ENCODE measurements around the gene UNC13B. TPM values are rescaled to one million over a fixed set of nuclear protein-coding genes. Genes with fewer than 3 reads are reported as not detected.

UNC13B gene
- total and polyA plus RNA-seq, 2 donors (not counting 3 experiments of a cell fraction or from before 2014, with no cell fraction given), result 30.1 to 46.2 TPM

- FAIRE-seq, result no peak
- Histone ChIP-seq H3K9me3 (replicated peaks; ENCODE audit: control insufficient read depth, insufficient read depth, low read length) (no peaks in the 10 kb centered on the region), H3K4me2 (ENCODE audit: insufficient read depth, low read length) (no peak overlapping the region), H3K36me3 (ENCODE audit: control insufficient read depth in 2 of 2, extremely low read depth in 1 of 2, insufficient read depth in 2 of 2, low read length in 2 of 2) (no peaks in the 10 kb centered on the region), H3K4me3 (replicated peaks in 1 of 3; ENCODE audit: insufficient read depth in 1 of 3, low read depth in 1 of 3, low read length in 3 of 3) (no peak overlapping the region), H2AFZ (ENCODE audit: low read depth, low read length) (no peak overlapping the region), H3K79me2 (ENCODE audit: control insufficient read depth, insufficient read depth, low read length) (no peaks in the 10 kb centered on the region), H3K4me1 (ENCODE audit: control insufficient read depth, extremely low read depth, insufficient read depth, low read length) (no peaks in the 10 kb centered on the region), H3K27ac (ENCODE audit: insufficient read depth, low read depth, low read length) (no peak overlapping the region), H3K9ac (replicated peaks; ENCODE audit: extremely low read depth, insufficient read depth, low read length) (no peak overlapping the region), H4K20me1 (replicated peaks; ENCODE audit: control insufficient read depth, extremely low read depth, insufficient read depth, low read length) (no peaks in the 10 kb centered on the region), H3K9me1 (replicated peaks; ENCODE audit: control insufficient read depth, extremely low read depth, insufficient read depth, low read length) (no peaks in the 10 kb centered on the region), H3K27me3 (ENCODE audit: control insufficient read depth in 2 of 2, insufficient read depth in 2 of 2, low read length in 2 of 2) (no peaks in the 10 kb centered on the region)
- intact Hi-C loops (cut with micrococcal nuclease), result no loop called here
- no TSS peak for BruUV-seq (replicated peaks)
- TF ChIP-seq POLR2A (IDR thresholded peaks at IDR 0.05; ENCODE audit: low read depth, low read length), result no peak
- POLR2A ChIA-PET, result no interaction called here
- CTCF ChIA-PET, result interaction anchor here (0.6 kb wide), 1 partner anchor 64 kb away, joined by 3 read pairs; no protein-coding TSS in a partner anchor
- dilution Hi-C loops (cut with MboI; ENCODE audit: extremely low pct_ligation_motif_present, low sequenced_read_pairs), result no loop called here
- DNase-seq (ENCODE audit: low read depth, low spot score), result no peak
Measured at GRCh38 chr9:35232867-35233544, 71.2 kb downstream of the UNC13B start.

DNA sequence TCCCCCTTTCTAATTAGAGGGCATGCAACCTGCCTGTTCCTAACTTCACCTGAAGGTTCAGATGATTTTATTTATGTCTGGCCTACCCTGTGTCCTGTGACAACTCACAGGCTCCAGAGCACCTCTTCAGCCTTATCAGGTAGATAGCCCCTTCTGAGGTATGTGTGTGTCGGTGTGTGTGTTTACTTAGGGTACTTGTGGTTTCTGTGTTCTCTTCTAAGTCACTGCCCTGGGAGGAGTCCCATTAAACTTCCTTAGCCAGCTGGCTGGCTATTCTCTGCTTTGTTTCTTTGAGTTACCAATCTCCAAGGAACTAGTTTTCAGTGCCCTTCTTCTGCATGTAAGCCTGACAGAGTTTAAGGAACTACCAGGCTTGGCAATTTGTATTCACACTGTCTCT is 74.9 kb downstream of the UNC13B start:
- no peaks in the 10 kb centered on the region for H4K20me1 ChIP-seq (replicated peaks; ENCODE audit: control insufficient read depth, extremely low read depth, insufficient read depth, low read length)
- no peak for TF ChIP-seq POLR2A (IDR thresholded peaks at IDR 0.05; ENCODE audit: low read depth, low read length)
- TF ChIP-seq, protein P1, sequence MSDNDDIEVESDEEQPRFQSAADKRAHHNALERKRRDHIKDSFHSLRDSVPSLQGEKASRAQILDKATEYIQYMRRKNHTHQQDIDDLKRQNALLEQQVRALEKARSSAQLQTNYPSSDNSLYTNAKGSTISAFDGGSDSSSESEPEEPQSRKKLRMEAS (IDR thresholded peaks at IDR 0.05; ENCODE audit: insufficient read depth, insufficient read length), result no peak
- TF ChIP-seq, protein P2, sequence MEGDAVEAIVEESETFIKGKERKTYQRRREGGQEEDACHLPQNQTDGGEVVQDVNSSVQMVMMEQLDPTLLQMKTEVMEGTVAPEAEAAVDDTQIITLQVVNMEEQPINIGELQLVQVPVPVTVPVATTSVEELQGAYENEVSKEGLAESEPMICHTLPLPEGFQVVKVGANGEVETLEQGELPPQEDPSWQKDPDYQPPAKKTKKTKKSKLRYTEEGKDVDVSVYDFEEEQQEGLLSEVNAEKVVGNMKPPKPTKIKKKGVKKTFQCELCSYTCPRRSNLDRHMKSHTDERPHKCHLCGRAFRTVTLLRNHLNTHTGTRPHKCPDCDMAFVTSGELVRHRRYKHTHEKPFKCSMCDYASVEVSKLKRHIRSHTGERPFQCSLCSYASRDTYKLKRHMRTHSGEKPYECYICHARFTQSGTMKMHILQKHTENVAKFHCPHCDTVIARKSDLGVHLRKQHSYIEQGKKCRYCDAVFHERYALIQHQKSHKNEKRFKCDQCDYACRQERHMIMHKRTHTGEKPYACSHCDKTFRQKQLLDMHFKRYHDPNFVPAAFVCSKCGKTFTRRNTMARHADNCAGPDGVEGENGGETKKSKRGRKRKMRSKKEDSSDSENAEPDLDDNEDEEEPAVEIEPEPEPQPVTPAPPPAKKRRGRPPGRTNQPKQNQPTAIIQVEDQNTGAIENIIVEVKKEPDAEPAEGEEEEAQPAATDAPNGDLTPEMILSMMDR (IDR thresholded peaks at IDR 0.05; ENCODE audit: extremely low read depth in 1 of 2, insufficient read depth in 1 of 2, low read depth in 1 of 2, low read length in 2 of 2), result no peak
- TF ChIP-seq JUN (IDR thresholded peaks at IDR 0.05; ENCODE audit: borderline replicate concordance, insufficient read depth, insufficient read length, low read depth), result no peak
- TF ChIP-seq FOS (IDR thresholded peaks at IDR 0.05; ENCODE audit: borderline replicate concordance, insufficient read depth, low read length), result no peak
- no peak for TF ChIP-seq MYC (IDR thresholded peaks at IDR 0.05; ENCODE audit: low read depth, low read length)
- no peaks in the 10 kb centered on the region for H3K36me3 ChIP-seq (ENCODE audit: control insufficient read depth in 2 of 2, extremely low read depth in 1 of 2, insufficient read depth in 2 of 2, low read length in 2 of 2)
- no peak overlapping the region for H2AFZ ChIP-seq (ENCODE audit: low read depth, low read length)
- H3K27me3 ChIP-seq (ENCODE audit: control insufficient read depth in 2 of 2, insufficient read depth in 2 of 2, low read length in 2 of 2), result no peaks in the 10 kb centered on the region
- H3K4me3 ChIP-seq (replicated peaks in 1 of 3; ENCODE audit: insufficient read depth in 1 of 3, low read depth in 1 of 3, low read length in 3 of 3), result no peak overlapping the region
- FAIRE-seq (no peak), DNase-seq (ENCODE audit: low read depth, low spot score) (no peak)
- dilution Hi-C loops (cut with MboI; ENCODE audit: extremely low pct_ligation_motif_present, low sequenced_read_pairs) (no loop called here), intact Hi-C loops (cut with micrococcal nuclease) (no loop called here)
- no peaks in the 10 kb centered on the region for H3K79me2 ChIP-seq (ENCODE audit: control insufficient read depth, insufficient read depth, low read length)
- no peaks in the 10 kb centered on the region for H3K4me1 ChIP-seq (ENCODE audit: control insufficient read depth, extremely low read depth, insufficient read depth, low read length)
- H3K9me3 ChIP-seq (replicated peaks; ENCODE audit: control insufficient read depth, insufficient read depth, low read length), result no peaks in the 10 kb centered on the region
- no peaks in the 10 kb centered on the region for H3K9me1 ChIP-seq (replicated peaks; ENCODE audit: control insufficient read depth, extremely low read depth, insufficient read depth, low read length)
- CTCF ChIA-PET, result no interaction called here
- no peak overlapping the region for H3K27ac ChIP-seq (ENCODE audit: insufficient read depth, low read depth, low read length)
- H3K4me2 ChIP-seq (ENCODE audit: insufficient read depth, low read length), result no peak overlapping the region
- BruUV-seq (replicated peaks), result no TSS peak
- H3K9ac ChIP-seq (replicated peaks; ENCODE audit: extremely low read depth, insufficient read depth, low read length), result no peak overlapping the region
- POLR2A ChIA-PET, result no interaction called here

Measured in endothelial cell of umbilical vein (primary cell).